Subcutaneous adipose tissue (tissue), 4 donors: ENCODE data around the gene CSGALNACT2. TPM values are rescaled to one million over a fixed set of nuclear protein-coding genes. Genes with fewer than 3 reads are reported as not detected.

Experiments used
- CTCF ChIP-seq: fragments of 450-650 bp; IDR thresholded peaks from one replicate; pipeline ENCODE4 v1.5.1; 2016; ENCODE audit warnings: low read depth, mild to moderate bottlenecking, control low read depth, antibody characterized with exemption, moderate library complexity
- total RNA-seq, 4 donors: library from RNA; depleted of rRNA; stranded (reverse); fragments of >200 nt; gene quantifications; one replicate each; pipeline ENCODE4 v1.1.0, GENCODE V29; 2016

Gene CSGALNACT2
- total RNA-seq, 4 donors from 2014 or later: 23.9 to 94.3 (median 41.1) TPM

- TF ChIP-seq CTCF: no peak
Measured at GRCh38 chr10:43234471-43235041, 96.3 kb downstream of the CSGALNACT2 start.

Other genes starting within 250 kb of the CSGALNACT2 start
- 1 to 10 TPM in 1 of 4 donors, under 1 TPM in 3; 0.19 to 1.9 (median 0.49) TPM for gene RET, start 61.4 kb upstream of the CSGALNACT2 start, total RNA-seq
- 1 to 10 TPM in 2 of 4 donors, under 1 TPM in 1, not detected in 1; 0.33 to 7.0 (median 1.1) TPM for gene RASGEF1A, start 128.6 kb downstream of the CSGALNACT2 start, total RNA-seq
- not detected for gene FXYD4, start 233.2 kb downstream of the CSGALNACT2 start, total RNA-seq